Neural progenitor cell (in vitro differentiated cells): ENCODE measurements around the gene IQSEC1. TPM values are rescaled to one million over a fixed set of nuclear protein-coding genes. Genes with fewer than 3 reads are reported as not detected.

Experiments used
- DNase-seq: peaks from one replicate; pipeline ENCODE4 v3.0.0-alpha.2; 2016; ENCODE audit warnings: low spot score
- H2AFZ ChIP-seq: fragments of 200-600 bp; sonication (generic); replicated peaks from 2 replicates; pipeline ENCODE4 v1.6.1; 2016; ENCODE audit warnings: antibody characterized with exemption
- H3F3A ChIP-seq: fragments of 200-600 bp; sonication (generic); 2 replicates; pipeline ENCODE4 v1.6.1; 2016; ENCODE audit warnings: antibody characterized with exemption, low read depth
- H3K27ac ChIP-seq: fragments of 200-600 bp; sonication (generic); 2 replicates; pipeline ENCODE4 v1.5.1; 2016; ENCODE audit warnings: mild to moderate bottlenecking
- H3K27me3 ChIP-seq: fragments of 200-600 bp; sonication (generic); 2 replicates; pipeline ENCODE4 v1.6.1; 2016; ENCODE audit warnings: mild to moderate bottlenecking, moderate library complexity
- H3K36me3 ChIP-seq: fragments of 200-600 bp; sonication (generic); 2 replicates; pipeline ENCODE4 v1.5.1; 2016
- H3K4me1 ChIP-seq: fragments of 200-600 bp; sonication (generic); 2 replicates; pipeline ENCODE4 v1.6.1; 2016; ENCODE audit warnings: mixed run types
- H3K4me2 ChIP-seq: fragments of 200-600 bp; sonication (generic); 2 replicates; pipeline ENCODE4 v1.6.1; 2016
- H3K4me3 ChIP-seq: fragments of 200-600 bp; sonication (generic); 2 replicates; pipeline ENCODE4 v1.5.1; 2016
- H3K79me2 ChIP-seq: fragments of 200-600 bp; sonication (generic); 2 replicates; pipeline ENCODE4 v1.6.1; 2016; ENCODE audit warnings: low read depth
- H3K9ac ChIP-seq: fragments of 200-600 bp; sonication (generic); 2 replicates; pipeline ENCODE4 v1.6.1; 2016
- H3K9me3 ChIP-seq: fragments of 200-600 bp; sonication (generic); 2 replicates; pipeline ENCODE4 v1.5.1; 2016; ENCODE audit warnings: low read depth
- H4K20me1 ChIP-seq: fragments of 200-600 bp; sonication (generic); 2 replicates; pipeline ENCODE4 v1.6.1; 2016; ENCODE audit warnings: low read depth
- H3K27ac Mint-ChIP-seq: 3 replicates; pipeline ENCODE4 v1.8.0; 2021; ENCODE audit warnings: mixed read lengths
- H3K27me3 Mint-ChIP-seq: 2 replicates; pipeline ENCODE4 v1.8.0; 2022; ENCODE audit warnings: low read depth, mild to moderate bottlenecking, inconsistent platforms, moderate library complexity, mixed read lengths; ENCODE audit not compliant: insufficient read depth
- H3K36me3 Mint-ChIP-seq: 3 replicates; pipeline ENCODE4 v1.8.0; 2021; ENCODE audit warnings: mixed read lengths
- H3K4me1 Mint-ChIP-seq: 3 replicates; pipeline ENCODE4 v1.8.0; 2021; ENCODE audit warnings: mixed read lengths
- H3K4me3 Mint-ChIP-seq: 3 replicates; pipeline ENCODE4 v1.8.0; 2021; ENCODE audit warnings: mild to moderate bottlenecking, moderate library complexity, mixed read lengths
- H3K9me3 Mint-ChIP-seq: 3 replicates; pipeline ENCODE4 v1.8.0; 2020; ENCODE audit warnings: mixed read lengths
- CTCF ChIP-seq: fragments of 200-600 bp; sonication (generic); IDR thresholded peaks from 2 replicates; pipeline ENCODE4 v1.5.1; 2017; ENCODE audit warnings: antibody characterized with exemption, mild to moderate bottlenecking
- EZH2 ChIP-seq: fragments of 200-600 bp; sonication (generic); IDR thresholded peaks from 2 replicates; pipeline ENCODE4 v1.6.1; 2017; ENCODE audit warnings: antibody characterized with exemption, mild to moderate bottlenecking, moderate library complexity
- EZH2phosphoT487 ChIP-seq: fragments of 200-600 bp; sonication (generic); IDR thresholded peaks from 2 replicates; pipeline ENCODE4 v1.6.1; 2017; ENCODE audit warnings: antibody characterized with exemption
- total RNA-seq: library from RNA; depleted of rRNA; stranded (reverse); fragments of >200 nt; gene quantifications from 2 replicates; pipeline ENCODE4 v1.2.3, GENCODE V29; 2015; ENCODE audit warnings: low replicate concordance

Gene IQSEC1
- total RNA-seq, 1 donor from 2014 or later, result 8.9 TPM

- H3K9me3 Mint-ChIP-seq, result no peaks in the 10 kb centered on the region
- no peaks in the 10 kb centered on the region for H3K36me3 Mint-ChIP-seq
- peaks cover 12% of the 10 kb centered on the region for H3K27me3 Mint-ChIP-seq
- H4K20me1 ChIP-seq, result peaks cover 3% of the 10 kb centered on the region
- H3K27ac ChIP-seq, result no peak overlapping the region
- H3K79me2 ChIP-seq, result no peaks in the 10 kb centered on the region
- H3K27me3 ChIP-seq, result no peaks in the 10 kb centered on the region
- H3K4me1 ChIP-seq, result peaks cover 8% of the 10 kb centered on the region
- no peak for DNase-seq
- H3K4me3 ChIP-seq, result no peak overlapping the region
- no peak overlapping the region for H3K4me3 Mint-ChIP-seq
- TF ChIP-seq EZH2phosphoT487, result no peak
- TF ChIP-seq CTCF, result no peak
- no peak overlapping the region for H3K4me2 ChIP-seq
- H3K36me3 ChIP-seq, result no peaks in the 10 kb centered on the region
- no peak overlapping the region for H3K9ac ChIP-seq
- H3K9me3 ChIP-seq, result no peaks in the 10 kb centered on the region
- H2AFZ ChIP-seq, result no peak overlapping the region
- H3F3A ChIP-seq, result no peaks in the 10 kb centered on the region
- no peak overlapping the region for H3K27ac Mint-ChIP-seq
- peaks cover 14% of the 10 kb centered on the region for H3K4me1 Mint-ChIP-seq
Observed at GRCh38 chr3:13111873-13112520, 38.8 kb upstream of the IQSEC1 start.

- H3K4me1 Mint-ChIP-seq, result peaks cover 14% of the 10 kb centered on the region
- Histone ChIP-seq H4K20me1 (peaks cover 3% of the 10 kb centered on the region), H3K9me3 (no peaks in the 10 kb centered on the region), H3F3A (no peaks in the 10 kb centered on the region), H3K4me3 (no peak overlapping the region), H3K79me2 (no peaks in the 10 kb centered on the region), H3K9ac (no peak overlapping the region), H3K36me3 (no peaks in the 10 kb centered on the region), H3K27me3 (no peaks in the 10 kb centered on the region), H3K4me1 (peaks cover 8% of the 10 kb centered on the region), H3K27ac (no peak overlapping the region), H3K4me2 (peak overlapping the region; percentile 11), H2AFZ (no peak overlapping the region)
- no peaks in the 10 kb centered on the region for H3K9me3 Mint-ChIP-seq
- peaks cover 12% of the 10 kb centered on the region for H3K27me3 Mint-ChIP-seq
- DNase-seq, result no peak
- H3K27ac Mint-ChIP-seq, result no peak overlapping the region
- TF ChIP-seq EZH2, result no peak
- no peak for TF ChIP-seq CTCF
- TF ChIP-seq EZH2phosphoT487, result no peak
- H3K36me3 Mint-ChIP-seq, result no peaks in the 10 kb centered on the region
- H3K4me3 Mint-ChIP-seq, result no peak overlapping the region
Observed at GRCh38 chr3:13111173-13111872, 38.1 kb upstream of the IQSEC1 start.

- Histone ChIP-seq H3K79me2 (no peaks in the 10 kb centered on the region), H3K4me3 (no peak overlapping the region), H3K9ac (no peak overlapping the region), H2AFZ (no peak overlapping the region), H4K20me1 (peaks cover 3% of the 10 kb centered on the region), H3F3A (no peaks in the 10 kb centered on the region), H3K36me3 (no peaks in the 10 kb centered on the region), H3K27me3 (no peaks in the 10 kb centered on the region), H3K27ac (no peak overlapping the region), H3K4me1 (peaks cover 8% of the 10 kb centered on the region), H3K9me3 (no peaks in the 10 kb centered on the region), H3K4me2 (peak overlapping the region; percentile 11)
- Mint-ChIP-seq H3K27ac (peak overlapping the region; percentile 71), H3K36me3 (no peaks in the 10 kb centered on the region), H3K4me3 (peak overlapping the region; percentile 24), H3K4me1 (peaks cover 14% of the 10 kb centered on the region), H3K27me3 (peaks cover 10% of the 10 kb centered on the region), H3K9me3 (no peaks in the 10 kb centered on the region)
- peak; percentile 60 for DNase-seq
- TF ChIP-seq EZH2 (no peak), CTCF (no peak), EZH2phosphoT487 (no peak)
Observed at GRCh38 chr3:13110678-13111116, 37.5 kb upstream of the IQSEC1 start.
